ENCODE results near the gene CNIH2. TPM values are rescaled to one million over a fixed set of nuclear protein-coding genes. Genes with fewer than 3 reads are reported as not detected.

CNIH2 gene
- total and polyA plus RNA-seq, 2 of the 13 experiments (the other 11 are each of a cell fraction or from before 2014, with no cell fraction given), result 0.60 to 0.69 TPM

GRCh38 chr11:66289548-66290329 is 11.8 kb downstream of the CNIH2 start (continued):
- TF ChIP-seq SNAPC4 (CRISPR knock-in tag; IDR thresholded peaks at IDR 0.05) (peak; percentile 71; the same call in 1 of the 2 replicates), ZNF773 (CRISPR knock-in tag; IDR thresholded peaks at IDR 0.05; ENCODE audit: borderline replicate concordance) (peak; percentile 90; the same call in 1 of the 2 replicates), ZNF720 (CRISPR knock-in tag; IDR thresholded peaks at IDR 0.05) (no peak), ZNF607 (CRISPR knock-in tag; IDR thresholded peaks at IDR 0.05; ENCODE audit: borderline replicate concordance) (peak; percentile 79), RCOR2 (CRISPR knock-in tag; IDR thresholded peaks at IDR 0.05) (no peak; the same call in 1 of the 2 replicates), MZF1 (CRISPR knock-in tag; IDR thresholded peaks at IDR 0.05; ENCODE audit: borderline replicate concordance) (0 out of 2 replicates have a peak, but pooled peaks have one; percentile 76), RARA (CRISPR knock-in tag; IDR thresholded peaks at IDR 0.05) (peak; percentile 69), LCORL (IDR thresholded peaks at IDR 0.05) (no peak), LCORL (CRISPR knock-in tag; IDR thresholded peaks at IDR 0.05) (peak; percentile 15), NFE2 (CRISPR knock-in tag; IDR thresholded peaks at IDR 0.05) (no peak), NPAS2 (CRISPR knock-in tag; IDR thresholded peaks at IDR 0.05; ENCODE audit: borderline replicate concordance) (no peak), CHD4 (IDR thresholded peaks at IDR 0.05; ENCODE audit: borderline replicate concordance, low read length) (no peak), KLF16 (CRISPR knock-in tag; IDR thresholded peaks at IDR 0.05) (no peak), RARG (CRISPR knock-in tag; IDR thresholded peaks at IDR 0.05; ENCODE audit: low read depth) (no peak), AHR (CRISPR knock-in tag; IDR thresholded peaks at IDR 0.05) (peak; percentile 59; the same call in 1 of the 2 replicates), NR2F6 (IDR thresholded peaks at IDR 0.05) (no peak), NR2F6 (CRISPR knock-in tag; IDR thresholded peaks at IDR 0.05) (peak; percentile 39; the same call in 1 of the 2 replicates)
- TF ChIP-seq, protein P1, sequence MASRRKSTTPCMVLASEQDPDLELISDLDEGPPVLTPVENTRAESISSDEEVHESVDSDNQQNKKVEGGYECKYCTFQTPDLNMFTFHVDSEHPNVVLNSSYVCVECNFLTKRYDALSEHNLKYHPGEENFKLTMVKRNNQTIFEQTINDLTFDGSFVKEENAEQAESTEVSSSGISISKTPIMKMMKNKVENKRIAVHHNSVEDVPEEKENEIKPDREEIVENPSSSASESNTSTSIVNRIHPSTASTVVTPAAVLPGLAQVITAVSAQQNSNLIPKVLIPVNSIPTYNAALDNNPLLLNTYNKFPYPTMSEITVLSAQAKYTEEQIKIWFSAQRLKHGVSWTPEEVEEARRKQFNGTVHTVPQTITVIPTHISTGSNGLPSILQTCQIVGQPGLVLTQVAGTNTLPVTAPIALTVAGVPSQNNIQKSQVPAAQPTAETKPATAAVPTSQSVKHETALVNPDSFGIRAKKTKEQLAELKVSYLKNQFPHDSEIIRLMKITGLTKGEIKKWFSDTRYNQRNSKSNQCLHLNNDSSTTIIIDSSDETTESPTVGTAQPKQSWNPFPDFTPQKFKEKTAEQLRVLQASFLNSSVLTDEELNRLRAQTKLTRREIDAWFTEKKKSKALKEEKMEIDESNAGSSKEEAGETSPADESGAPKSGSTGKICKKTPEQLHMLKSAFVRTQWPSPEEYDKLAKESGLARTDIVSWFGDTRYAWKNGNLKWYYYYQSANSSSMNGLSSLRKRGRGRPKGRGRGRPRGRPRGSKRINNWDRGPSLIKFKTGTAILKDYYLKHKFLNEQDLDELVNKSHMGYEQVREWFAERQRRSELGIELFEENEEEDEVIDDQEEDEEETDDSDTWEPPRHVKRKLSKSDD (CRISPR knock-in tag; IDR thresholded peaks at IDR 0.05; ENCODE audit: low read depth), result peak; percentile 5; the same call in 1 of the 2 replicates
- TF ChIP-seq, protein P2, sequence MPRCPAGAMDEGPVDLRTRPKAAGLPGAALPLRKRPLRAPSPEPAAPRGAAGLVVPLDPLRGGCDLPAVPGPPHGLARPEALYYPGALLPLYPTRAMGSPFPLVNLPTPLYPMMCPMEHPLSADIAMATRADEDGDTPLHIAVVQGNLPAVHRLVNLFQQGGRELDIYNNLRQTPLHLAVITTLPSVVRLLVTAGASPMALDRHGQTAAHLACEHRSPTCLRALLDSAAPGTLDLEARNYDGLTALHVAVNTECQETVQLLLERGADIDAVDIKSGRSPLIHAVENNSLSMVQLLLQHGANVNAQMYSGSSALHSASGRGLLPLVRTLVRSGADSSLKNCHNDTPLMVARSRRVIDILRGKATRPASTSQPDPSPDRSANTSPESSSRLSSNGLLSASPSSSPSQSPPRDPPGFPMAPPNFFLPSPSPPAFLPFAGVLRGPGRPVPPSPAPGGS (CRISPR knock-in tag; IDR thresholded peaks at IDR 0.05), result peak; percentile 57; the same call in 1 of the 2 replicates
- TF ChIP-seq, protein P3, sequence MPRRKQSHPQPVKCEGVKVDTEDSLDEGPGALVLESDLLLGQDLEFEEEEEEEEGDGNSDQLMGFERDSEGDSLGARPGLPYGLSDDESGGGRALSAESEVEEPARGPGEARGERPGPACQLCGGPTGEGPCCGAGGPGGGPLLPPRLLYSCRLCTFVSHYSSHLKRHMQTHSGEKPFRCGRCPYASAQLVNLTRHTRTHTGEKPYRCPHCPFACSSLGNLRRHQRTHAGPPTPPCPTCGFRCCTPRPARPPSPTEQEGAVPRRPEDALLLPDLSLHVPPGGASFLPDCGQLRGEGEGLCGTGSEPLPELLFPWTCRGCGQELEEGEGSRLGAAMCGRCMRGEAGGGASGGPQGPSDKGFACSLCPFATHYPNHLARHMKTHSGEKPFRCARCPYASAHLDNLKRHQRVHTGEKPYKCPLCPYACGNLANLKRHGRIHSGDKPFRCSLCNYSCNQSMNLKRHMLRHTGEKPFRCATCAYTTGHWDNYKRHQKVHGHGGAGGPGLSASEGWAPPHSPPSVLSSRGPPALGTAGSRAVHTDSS (CRISPR knock-in tag; conservative IDR thresholded peaks at IDR 0.05), result no peak

Measured in HepG2 (cell line).